Measurements from ENCODE around the gene IGFBP2. TPM values are rescaled to one million over a fixed set of nuclear protein-coding genes. Genes with fewer than 3 reads are reported as not detected.
A peak's percentile ranks its signal among the peaks of the same experiment; 100 is the strongest.

IGFBP2 gene
- total and polyA plus RNA-seq, 2 experiments from 2014 or later = 451 to 476 TPM

DNA sequence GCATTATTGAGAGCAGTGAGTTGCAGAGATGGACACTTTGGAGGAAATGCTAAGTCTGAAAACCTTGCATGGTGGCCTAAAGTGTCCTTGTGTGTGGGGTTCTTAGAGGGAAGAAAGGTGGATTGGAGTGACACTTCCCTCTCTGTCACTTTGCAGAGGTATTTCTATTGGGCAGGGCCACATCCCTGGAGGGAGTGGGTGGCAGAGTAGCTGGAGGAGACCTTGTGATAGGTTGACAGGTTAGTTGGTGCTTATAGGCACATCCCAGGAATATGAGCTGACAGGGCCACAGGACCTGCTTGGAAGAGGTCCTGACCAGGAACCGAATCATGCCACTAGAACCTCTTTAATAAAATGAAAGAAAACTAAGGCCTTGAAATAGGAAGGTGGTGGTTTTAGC, 63.1 kb downstream of the IGFBP2 start:
- Histone ChIP-seq H3K4me3 (no peak overlapping the region), H3K36me3 (no peaks in the 10 kb centered on the region), H3K4me1 (ENCODE audit: low read depth) (peaks cover 44% of the 10 kb centered on the region), H3K9me3 (ENCODE audit: low read depth) (no peaks in the 10 kb centered on the region), H3K27ac (no peak overlapping the region), H3K27me3 (no peaks in the 10 kb centered on the region)
- TF ChIP-seq, protein P1, sequence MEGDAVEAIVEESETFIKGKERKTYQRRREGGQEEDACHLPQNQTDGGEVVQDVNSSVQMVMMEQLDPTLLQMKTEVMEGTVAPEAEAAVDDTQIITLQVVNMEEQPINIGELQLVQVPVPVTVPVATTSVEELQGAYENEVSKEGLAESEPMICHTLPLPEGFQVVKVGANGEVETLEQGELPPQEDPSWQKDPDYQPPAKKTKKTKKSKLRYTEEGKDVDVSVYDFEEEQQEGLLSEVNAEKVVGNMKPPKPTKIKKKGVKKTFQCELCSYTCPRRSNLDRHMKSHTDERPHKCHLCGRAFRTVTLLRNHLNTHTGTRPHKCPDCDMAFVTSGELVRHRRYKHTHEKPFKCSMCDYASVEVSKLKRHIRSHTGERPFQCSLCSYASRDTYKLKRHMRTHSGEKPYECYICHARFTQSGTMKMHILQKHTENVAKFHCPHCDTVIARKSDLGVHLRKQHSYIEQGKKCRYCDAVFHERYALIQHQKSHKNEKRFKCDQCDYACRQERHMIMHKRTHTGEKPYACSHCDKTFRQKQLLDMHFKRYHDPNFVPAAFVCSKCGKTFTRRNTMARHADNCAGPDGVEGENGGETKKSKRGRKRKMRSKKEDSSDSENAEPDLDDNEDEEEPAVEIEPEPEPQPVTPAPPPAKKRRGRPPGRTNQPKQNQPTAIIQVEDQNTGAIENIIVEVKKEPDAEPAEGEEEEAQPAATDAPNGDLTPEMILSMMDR (IDR thresholded peaks at IDR 0.05; ENCODE audit: low read depth, low read length) = no peak
- no peak for DNase-seq (ENCODE audit: low read depth in 1 of 2, low spot score in 1 of 2)

GRCh38 chr2:216696751-216697560, 63.7 kb downstream of the IGFBP2 start:
- peak; percentile 53 to 54 for DNase-seq (ENCODE audit: low read depth in 1 of 2, low spot score in 1 of 2)
- Histone ChIP-seq H3K27me3 (no peaks in the 10 kb centered on the region), H3K4me3 (no peak overlapping the region), H3K9me3 (ENCODE audit: low read depth) (no peaks in the 10 kb centered on the region), H3K4me1 (ENCODE audit: low read depth) (peaks cover 44% of the 10 kb centered on the region), H3K27ac (peak overlapping the region; percentile 15), H3K36me3 (no peaks in the 10 kb centered on the region)
- TF ChIP-seq, protein P1 (IDR thresholded peaks at IDR 0.05; ENCODE audit: low read depth, low read length) = peak; percentile 74

DNA sequence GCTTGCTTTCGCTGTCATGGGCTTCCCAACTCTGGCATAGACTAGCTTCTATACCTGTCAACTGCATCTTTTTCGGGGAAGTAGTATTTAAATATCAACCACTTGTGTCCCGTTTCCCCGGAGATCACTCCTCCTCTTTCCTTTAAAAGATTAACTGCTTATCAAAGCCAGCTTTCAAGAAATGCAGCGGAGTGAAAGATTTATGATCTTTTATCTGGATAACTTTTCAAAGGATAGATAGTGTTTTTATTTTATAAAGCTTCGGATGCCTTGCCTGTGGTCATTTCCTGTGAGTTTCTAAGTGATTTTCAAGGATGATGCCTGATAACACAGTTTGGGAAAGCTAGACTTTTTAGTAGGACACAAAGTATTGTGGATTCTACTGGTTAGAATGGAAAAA, 65.1 kb downstream of the IGFBP2 start:
- no peak for DNase-seq (ENCODE audit: low read depth in 1 of 2, low spot score in 1 of 2)
- H3K36me3 ChIP-seq = no peaks in the 10 kb centered on the region
- no peaks in the 10 kb centered on the region for H3K9me3 ChIP-seq (ENCODE audit: low read depth)
- H3K4me3 ChIP-seq = no peak overlapping the region
- TF ChIP-seq, protein P1 (IDR thresholded peaks at IDR 0.05; ENCODE audit: low read depth, low read length) = no peak
- H3K27ac ChIP-seq = no peak overlapping the region
- H3K27me3 ChIP-seq = no peaks in the 10 kb centered on the region
- H3K4me1 ChIP-seq (ENCODE audit: low read depth) = peaks cover 49% of the 10 kb centered on the region

DNA sequence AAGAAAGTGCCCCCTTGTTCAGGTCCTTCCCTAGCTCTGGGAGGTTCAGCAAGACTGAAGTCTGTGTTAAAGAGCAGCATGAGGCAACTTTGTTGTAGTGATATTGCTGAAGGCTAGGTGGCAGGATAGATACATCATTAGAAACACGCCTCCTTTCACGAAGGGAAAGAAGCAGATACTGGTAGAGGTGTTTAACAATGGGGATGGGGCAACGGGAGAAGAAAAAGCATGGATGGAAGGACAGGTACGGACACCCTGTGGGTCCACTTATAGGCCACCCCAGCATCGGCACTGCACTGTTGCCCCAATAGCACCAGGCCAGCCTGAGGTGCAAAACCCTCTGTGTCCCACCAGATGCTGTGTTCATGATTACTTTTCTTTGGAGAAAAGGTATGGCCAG, 65.7 kb downstream of the IGFBP2 start:
- peak; percentile 79 to 81 for DNase-seq (ENCODE audit: low read depth in 1 of 2, low spot score in 1 of 2)
- H3K4me3 ChIP-seq = no peak overlapping the region
- no peaks in the 10 kb centered on the region for H3K27me3 ChIP-seq
- TF ChIP-seq, protein P1 (IDR thresholded peaks at IDR 0.05; ENCODE audit: low read depth, low read length) = peak; percentile 77
- no peaks in the 10 kb centered on the region for H3K36me3 ChIP-seq
- H3K27ac ChIP-seq = no peak overlapping the region
- H3K4me1 ChIP-seq (ENCODE audit: low read depth) = peaks cover 49% of the 10 kb centered on the region
- H3K9me3 ChIP-seq (ENCODE audit: low read depth) = no peaks in the 10 kb centered on the region

- H3K27me3 ChIP-seq = no peaks in the 10 kb centered on the region
- DNase-seq (ENCODE audit: low read depth in 1 of 2, low spot score in 1 of 2) = no peak
- H3K4me3 ChIP-seq = no peak overlapping the region
- H3K4me1 ChIP-seq (ENCODE audit: low read depth) = peaks cover 42% of the 10 kb centered on the region
- no peaks in the 10 kb centered on the region for H3K9me3 ChIP-seq (ENCODE audit: low read depth)
- TF ChIP-seq, protein P1 (IDR thresholded peaks at IDR 0.05; ENCODE audit: low read depth, low read length) = no peak
- no peaks in the 10 kb centered on the region for H3K36me3 ChIP-seq
- no peak overlapping the region for H3K27ac ChIP-seq
Observed at GRCh38 chr2:216700088-216700567, 66.9 kb downstream of the IGFBP2 start.

Data from cardiac muscle cell (in vitro differentiated cells and primary cell).